IMR-90 (cell line): Measurements from ENCODE around the gene CCDC17.
"Not testable (repeated sequence)": the region's sequence is repeated elsewhere in the genome, so short reads cannot be mapped to it uniquely, and the experiment has no call there.

Experiments used
- BHLHE40 ChIP-seq: fragments of 150-350 bp; IDR thresholded peaks from 2 replicates; pipeline ENCODE4 v1.6.1; 2016; ENCODE audit warnings: mild to moderate bottlenecking, low read depth, low read length
- CEBPB ChIP-seq: IDR thresholded peaks from 2 replicates; pipeline ENCODE4 v1.6.1; 2012; ENCODE audit warnings: low read depth, low read length, improper control_type of control experiment
- MAFK ChIP-seq: IDR thresholded peaks from 2 replicates; pipeline ENCODE4 v1.6.1; 2012; ENCODE audit warnings: low read depth, low read length, improper control_type of control experiment
- MXI1 ChIP-seq: IDR thresholded peaks from 2 replicates; pipeline ENCODE4 v1.6.1; 2012; ENCODE audit warnings: low read depth, mild to moderate bottlenecking, low read length, moderate library complexity, borderline replicate concordance
- NFE2L2 ChIP-seq: fragments of 150-350 bp; IDR thresholded peaks from 2 replicates; pipeline ENCODE4 v1.6.1; 2016; ENCODE audit warnings: low read depth, mild to moderate bottlenecking, low read length
- POLR2A ChIP-seq: IDR thresholded peaks from 2 replicates; pipeline ENCODE4 v1.6.1; 2012; ENCODE audit warnings: mild to moderate bottlenecking, low read depth, low read length
- RFX5 ChIP-seq: IDR thresholded peaks from 2 replicates; pipeline ENCODE4 v1.8.0; 2012; ENCODE audit warnings: low read depth, mild to moderate bottlenecking, low read length, moderate library complexity
- TF ChIP-seq, protein P1 (sequence below): conservative IDR thresholded peaks from 2 replicates; pipeline ENCODE4 v1.5.1; 2012; ENCODE audit warnings: mild to moderate bottlenecking, low read depth, low read length, improper control_type of control experiment
- TF ChIP-seq, protein P2 (sequence below): fragments of 150-350 bp; IDR thresholded peaks from 2 replicates; pipeline ENCODE4 v1.6.1; 2017; ENCODE audit warnings: mild to moderate bottlenecking, antibody characterized with exemption, low read length, low read depth
- TF ChIP-seq, protein P3 (sequence below): fragments of 150-350 bp; IDR thresholded peaks from 2 replicates; pipeline ENCODE4 v1.6.1; 2016; ENCODE audit warnings: low read depth, mild to moderate bottlenecking, low read length, moderate library complexity, borderline replicate concordance

GRCh38 chr1:45596765-45597164 is 27.1 kb downstream of the CCDC17 start:
- TF ChIP-seq, protein P1, sequence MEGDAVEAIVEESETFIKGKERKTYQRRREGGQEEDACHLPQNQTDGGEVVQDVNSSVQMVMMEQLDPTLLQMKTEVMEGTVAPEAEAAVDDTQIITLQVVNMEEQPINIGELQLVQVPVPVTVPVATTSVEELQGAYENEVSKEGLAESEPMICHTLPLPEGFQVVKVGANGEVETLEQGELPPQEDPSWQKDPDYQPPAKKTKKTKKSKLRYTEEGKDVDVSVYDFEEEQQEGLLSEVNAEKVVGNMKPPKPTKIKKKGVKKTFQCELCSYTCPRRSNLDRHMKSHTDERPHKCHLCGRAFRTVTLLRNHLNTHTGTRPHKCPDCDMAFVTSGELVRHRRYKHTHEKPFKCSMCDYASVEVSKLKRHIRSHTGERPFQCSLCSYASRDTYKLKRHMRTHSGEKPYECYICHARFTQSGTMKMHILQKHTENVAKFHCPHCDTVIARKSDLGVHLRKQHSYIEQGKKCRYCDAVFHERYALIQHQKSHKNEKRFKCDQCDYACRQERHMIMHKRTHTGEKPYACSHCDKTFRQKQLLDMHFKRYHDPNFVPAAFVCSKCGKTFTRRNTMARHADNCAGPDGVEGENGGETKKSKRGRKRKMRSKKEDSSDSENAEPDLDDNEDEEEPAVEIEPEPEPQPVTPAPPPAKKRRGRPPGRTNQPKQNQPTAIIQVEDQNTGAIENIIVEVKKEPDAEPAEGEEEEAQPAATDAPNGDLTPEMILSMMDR, result not testable (repeated sequence)
- TF ChIP-seq POLR2A, CEBPB, BHLHE40, MAFK, MXI1, RFX5, NFE2L2: not testable (repeated sequence)
- TF ChIP-seq, protein P2, sequence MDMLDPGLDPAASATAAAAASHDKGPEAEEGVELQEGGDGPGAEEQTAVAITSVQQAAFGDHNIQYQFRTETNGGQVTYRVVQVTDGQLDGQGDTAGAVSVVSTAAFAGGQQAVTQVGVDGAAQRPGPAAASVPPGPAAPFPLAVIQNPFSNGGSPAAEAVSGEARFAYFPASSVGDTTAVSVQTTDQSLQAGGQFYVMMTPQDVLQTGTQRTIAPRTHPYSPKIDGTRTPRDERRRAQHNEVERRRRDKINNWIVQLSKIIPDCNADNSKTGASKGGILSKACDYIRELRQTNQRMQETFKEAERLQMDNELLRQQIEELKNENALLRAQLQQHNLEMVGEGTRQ, result not testable (repeated sequence)
- TF ChIP-seq, protein P3, sequence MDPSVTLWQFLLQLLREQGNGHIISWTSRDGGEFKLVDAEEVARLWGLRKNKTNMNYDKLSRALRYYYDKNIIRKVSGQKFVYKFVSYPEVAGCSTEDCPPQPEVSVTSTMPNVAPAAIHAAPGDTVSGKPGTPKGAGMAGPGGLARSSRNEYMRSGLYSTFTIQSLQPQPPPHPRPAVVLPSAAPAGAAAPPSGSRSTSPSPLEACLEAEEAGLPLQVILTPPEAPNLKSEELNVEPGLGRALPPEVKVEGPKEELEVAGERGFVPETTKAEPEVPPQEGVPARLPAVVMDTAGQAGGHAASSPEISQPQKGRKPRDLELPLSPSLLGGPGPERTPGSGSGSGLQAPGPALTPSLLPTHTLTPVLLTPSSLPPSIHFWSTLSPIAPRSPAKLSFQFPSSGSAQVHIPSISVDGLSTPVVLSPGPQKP, result not testable (repeated sequence)
